GDM1 (cell line): Measurements from ENCODE around the gene RSPH3.
"Not testable (repeated sequence)": the region's sequence is repeated elsewhere in the genome, so short reads cannot be mapped to it uniquely, and the experiment has no call there.

Experiments
- DNase-seq: peaks from one replicate; lab custom pipeline; 2025; lab: John Stamatoyannopoulos, UW

Gene RSPH3, protein sequence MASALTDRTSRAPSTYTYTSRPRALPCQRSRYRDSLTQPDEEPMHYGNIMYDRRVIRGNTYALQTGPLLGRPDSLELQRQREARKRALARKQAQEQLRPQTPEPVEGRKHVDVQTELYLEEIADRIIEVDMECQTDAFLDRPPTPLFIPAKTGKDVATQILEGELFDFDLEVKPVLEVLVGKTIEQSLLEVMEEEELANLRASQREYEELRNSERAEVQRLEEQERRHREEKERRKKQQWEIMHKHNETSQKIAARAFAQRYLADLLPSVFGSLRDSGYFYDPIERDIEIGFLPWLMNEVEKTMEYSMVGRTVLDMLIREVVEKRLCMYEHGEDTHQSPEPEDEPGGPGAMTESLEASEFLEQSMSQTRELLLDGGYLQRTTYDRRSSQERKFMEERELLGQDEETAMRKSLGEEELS

DNA sequence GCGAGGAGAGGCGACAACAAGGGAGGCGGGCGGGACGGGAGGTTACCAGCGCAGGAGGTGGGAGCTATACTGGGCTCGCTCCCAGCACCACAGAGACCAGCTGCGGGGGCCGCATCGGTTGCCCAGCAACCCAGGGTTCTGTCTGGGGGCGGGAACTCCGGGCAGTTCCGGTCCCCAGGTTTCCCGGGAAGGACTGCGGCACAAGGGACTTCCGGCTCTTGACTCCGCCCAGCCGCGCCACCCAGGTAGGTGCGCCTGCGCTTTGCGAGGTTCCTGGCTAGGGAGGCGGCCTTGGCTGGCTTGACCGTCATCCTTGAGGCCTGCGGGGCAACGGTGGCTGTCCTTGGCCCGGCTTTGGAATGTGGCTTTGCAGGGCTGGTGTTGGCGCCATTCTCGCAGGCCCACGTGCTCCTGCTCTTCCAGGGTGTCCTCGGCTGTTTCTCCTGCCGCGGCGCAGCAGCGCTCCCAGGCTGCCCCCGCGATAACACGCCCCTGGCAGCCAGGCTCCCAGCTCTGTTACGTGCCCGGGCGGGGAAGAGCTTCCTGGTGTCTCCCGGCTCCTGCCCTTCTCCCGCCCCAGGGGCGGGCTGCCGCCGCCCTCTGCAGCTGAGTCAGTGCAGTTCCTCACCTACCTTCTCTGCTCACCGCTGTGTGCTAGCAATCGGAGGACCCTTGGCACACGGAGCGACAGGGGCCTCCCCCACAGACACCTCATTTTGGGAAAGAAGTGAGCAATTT is at the start of gene RSPH3:
Gene RSPH3 (minus strand): TSS at position 537 of the 738 bp plus-strand sequence. CDS start 652 bp downstream, outside the sequence.
- DNase-seq = peak; percentile 82

DNA sequence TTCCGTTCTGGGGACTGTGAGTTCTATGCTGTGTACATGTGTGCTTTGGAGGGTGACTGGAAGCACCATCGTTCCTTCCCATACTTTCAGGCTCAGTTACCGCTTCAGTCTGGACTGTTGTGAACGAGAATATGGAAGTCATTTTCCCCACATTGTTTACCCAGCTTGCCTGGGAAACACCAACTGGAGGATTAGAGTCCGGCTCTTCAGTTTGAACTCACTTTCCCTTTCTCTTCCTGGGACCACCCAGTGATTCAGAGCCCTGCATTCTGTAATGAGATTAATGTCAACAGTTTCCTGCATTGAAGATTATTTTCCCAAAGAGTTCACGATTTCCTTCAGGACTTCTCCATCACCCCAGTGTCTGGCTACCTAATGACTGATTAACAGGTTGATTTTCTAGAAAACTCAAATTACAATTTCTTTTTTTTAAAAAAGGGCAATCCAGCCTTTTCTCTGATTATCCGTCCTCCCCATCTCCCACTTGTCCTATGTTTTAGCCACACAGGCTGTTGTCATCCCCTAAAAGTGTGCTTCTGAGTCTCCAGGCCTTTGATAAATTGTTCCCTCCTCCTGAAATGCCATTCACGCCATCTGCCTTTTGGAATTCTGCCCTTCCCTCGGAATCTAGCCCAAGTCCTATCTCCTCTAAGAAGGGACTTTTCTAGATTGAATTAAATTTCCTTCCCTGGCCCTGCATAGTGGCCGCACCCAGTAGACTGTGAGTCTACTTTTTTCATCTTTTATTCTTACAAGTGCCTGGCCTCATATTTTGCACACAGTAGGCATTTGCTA is 48.1 kb upstream of the RSPH3 start:
- no peak for DNase-seq

DNA sequence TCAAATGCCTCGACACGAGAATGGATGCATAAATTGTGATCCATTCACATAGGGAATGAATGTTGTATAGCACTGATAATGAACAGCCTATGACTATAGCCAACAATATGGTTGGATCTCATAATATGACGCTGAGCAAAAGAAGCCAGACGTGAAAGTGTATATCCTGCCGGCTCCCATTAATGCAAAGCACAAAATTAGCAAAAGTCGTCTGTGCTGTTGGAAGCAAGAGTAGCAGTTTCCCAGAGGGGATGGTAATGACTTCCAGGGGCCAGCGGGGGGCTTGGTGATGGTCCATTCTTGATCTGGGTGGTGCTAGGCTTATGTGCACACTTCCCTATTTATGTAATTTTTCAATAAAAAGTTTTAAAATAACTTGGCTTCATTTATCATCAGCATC is 45.8 kb upstream of the RSPH3 start:
- no peak for DNase-seq

DNA sequence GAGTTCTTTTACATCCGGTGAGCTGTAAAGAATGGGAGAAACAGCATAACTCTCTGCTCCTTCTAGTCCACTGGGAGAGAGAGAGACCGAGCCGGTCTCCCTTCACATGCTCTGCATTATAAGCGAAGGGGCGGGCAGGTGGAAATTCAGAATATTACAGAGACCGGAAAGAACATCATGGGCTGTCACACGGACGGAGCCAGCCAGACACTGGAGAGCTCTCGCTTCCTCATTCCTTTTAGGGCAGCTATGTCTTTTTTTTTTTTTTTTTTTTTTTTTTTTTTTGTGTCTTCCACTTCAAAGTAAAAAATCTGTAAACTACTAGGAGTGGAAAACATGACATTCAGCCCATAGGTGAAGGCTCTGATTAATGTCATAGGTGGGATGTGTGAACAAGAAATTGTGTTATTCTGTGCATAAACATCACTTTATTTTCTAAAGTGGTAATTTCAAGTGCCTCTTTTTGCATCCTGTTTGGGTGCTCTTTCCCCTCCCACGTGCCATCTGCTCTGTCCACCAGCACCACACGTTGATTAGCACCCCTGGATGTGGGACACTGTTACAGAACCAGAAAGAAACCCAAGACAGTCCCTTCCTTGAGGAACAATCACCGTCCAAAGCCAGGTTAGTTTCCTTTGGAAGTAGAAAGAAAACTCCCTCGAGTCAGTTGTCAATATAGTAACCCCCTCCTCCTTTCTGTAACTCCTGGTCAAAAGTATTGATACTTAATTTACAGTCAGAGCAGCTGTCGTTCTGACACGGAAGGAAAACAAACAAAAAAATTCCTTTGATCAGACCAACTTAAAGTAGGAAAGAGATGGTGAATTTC is 45.1 kb upstream of the RSPH3 start, which contains the start of gene TAGAP:
Gene TAGAP (minus strand): TSS at position 93 of the 829 bp plus-strand sequence. CDS start 845 bp downstream, outside the sequence.
- DNase-seq = peak; percentile 86

DNA sequence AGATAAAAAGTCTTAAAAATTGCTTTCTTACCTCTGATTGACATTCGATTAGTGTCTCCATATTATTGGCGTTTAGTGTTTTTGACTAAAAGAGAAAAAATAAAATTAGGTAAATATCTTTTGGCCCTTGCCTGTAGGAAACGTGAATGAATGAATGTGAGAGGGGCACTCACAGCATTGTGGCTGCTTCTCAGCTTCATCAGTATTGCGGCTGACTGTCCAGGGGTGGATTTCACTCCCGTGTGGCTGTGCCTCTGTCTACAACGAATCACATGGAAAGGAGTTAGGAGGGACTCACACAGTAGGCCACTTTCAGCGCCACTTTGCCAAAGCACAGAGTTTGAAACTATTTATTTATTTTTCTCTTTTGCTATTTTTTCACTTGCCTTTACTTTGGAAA is 43.9 kb upstream of the RSPH3 start:
- no peak for DNase-seq

DNA sequence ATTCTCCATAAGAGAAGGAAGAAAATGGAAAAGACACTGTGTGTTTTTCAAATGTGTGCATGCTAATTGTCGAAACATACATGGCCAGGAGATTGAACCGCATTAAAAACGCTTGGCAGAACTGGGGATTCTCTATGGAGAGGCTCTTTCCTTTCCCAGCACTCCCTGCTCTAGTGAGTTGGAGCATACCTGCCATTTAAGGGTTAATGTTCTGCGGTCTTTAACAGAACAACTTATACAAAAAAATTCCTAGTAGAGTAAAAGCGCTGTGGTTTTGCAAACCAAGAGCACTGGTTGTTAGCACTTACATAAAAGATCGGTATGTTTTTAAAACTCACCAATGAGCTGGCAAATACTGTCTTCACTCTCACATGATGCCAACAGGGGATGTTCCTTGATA is 43.2 kb upstream of the RSPH3 start:
- DNase-seq = no peak

DNA sequence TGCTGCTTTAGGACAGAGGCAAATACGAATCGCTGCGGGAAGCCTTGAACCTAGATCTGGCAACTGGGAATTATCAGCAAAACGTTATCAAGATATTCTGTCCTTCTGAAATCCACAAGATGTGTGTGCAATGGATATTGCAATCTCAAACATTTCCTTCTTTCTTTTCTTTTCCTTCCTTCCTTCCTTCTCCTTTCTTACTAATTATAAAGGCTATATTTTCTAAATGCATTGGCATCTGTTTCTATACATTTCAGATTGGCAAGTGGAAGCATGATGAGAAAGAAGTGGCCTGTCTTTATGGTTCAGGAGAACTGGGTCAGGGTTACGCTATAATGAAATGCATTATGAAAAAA is 42.8 kb upstream of the RSPH3 start:
- no peak for DNase-seq

DNA sequence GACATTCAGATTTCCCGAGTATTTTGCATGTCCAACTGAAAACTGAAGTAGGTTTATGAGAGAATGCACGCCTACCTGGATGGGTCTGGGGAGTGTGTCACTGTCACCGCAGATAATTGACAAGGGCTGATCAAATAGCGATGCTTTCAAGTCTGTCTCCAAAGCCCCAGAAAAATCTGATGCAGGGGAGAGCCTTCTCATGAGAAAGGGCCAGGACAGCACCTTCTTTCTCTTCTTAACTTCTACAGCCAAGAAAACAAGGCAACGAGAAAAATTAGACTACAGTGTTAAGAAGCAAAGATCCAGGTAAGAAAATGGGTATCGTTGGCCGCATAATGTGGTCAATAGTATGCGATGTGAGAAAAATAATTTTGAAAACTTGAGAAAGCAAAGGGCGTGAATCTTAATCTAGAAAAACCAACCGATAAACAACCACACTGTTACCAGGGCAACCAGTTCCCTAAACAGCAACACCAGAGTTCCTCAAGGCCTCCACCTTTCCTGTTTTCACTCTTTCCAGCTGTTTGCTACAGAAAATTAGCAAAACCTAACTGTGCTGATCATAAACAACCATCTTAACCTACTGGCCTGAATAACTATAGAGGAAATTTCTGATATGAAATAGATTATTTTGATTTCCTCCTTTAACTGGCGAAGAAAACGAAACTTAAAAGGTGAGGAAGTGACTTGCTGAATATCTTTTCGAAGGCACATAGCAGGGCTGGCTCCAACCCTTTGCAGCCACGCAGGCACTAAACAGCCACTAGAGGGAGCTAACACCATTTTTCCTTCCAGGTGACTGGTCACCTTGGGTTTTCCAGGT is 42.2 kb upstream of the RSPH3 start:
- DNase-seq = peak; percentile 71

DNA sequence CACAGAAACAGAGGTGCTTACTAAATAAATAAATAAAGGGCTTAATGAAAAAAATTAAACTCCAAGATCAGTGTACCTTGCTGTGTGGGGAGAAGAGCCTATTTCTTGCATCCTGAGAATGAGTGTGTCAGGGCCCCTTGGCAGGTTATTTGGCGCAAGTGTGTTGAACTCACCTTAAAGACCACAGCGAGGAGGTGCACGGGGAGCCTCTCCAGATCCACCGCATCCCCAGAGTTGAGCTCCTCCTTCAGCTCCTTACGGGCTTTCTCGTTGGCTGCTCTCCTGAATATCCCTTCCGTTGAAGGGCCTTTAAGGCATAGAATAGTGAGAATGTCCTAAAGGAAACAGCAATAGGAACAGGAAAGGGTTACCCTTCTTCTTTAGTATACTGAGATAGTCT is 41.2 kb upstream of the RSPH3 start:
- DNase-seq = no peak

DNA sequence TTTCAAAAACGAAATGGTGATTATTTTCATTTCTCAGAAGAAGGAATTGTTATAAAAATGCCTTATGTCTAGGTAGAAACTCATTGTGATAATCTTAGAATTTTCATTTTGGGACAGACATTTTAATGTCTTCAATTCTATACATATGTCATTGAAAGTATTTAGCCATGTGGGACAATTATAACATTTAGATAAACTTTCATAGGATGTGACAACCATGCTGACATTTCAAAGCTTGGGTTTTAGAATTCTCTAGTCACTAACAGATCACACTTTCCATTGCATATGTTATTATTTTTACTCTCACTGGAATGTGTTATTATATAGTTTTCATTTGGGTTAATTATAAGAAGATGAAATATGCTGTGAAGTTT is 39.9 kb upstream of the RSPH3 start:
- no peak for DNase-seq

DNA sequence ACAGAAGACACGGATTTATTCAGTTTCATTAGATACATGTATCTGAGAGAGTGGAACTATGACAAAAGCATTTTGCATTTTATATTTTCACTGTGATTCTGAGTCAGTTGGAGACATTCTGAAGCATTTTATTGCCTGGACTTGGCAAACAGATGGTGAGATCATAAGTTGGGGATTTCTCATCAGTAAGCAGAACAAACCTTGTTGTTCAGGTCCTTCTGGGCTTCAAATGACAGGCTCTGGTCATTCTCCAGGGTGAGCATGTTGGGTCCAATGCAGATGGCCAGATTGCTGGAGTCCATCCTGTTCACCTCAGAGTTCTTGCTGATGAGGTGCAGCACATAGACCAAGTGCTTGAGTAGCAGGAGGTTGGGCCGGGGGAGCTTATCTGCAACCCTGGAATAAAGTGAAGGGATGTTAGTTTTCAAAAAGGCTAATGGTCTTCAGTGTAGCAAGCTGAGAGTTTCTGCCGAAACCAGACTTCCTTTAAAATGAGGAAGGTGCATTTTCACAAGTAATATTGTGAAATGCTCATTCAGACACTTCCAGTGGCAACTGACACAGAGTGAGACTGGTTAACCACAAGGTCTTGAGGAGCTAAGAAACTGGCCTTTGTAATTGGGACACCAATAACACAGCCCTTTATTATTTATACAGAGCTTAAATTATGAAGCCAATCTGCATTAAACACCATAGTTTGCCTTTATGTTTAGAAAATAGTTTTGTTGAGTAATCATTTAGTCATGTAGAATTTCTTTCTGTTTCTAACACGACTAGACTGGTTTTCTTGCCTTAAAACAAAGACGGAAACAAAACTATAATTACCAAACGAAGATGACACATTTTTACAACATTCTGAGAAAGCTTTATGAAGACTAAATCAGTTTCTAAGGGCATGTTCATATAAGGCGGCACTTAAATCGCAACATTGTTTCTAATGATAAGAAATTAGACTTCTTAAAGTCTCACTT is 39.2 kb upstream of the RSPH3 start:
- peak; percentile 77 for DNase-seq

DNA sequence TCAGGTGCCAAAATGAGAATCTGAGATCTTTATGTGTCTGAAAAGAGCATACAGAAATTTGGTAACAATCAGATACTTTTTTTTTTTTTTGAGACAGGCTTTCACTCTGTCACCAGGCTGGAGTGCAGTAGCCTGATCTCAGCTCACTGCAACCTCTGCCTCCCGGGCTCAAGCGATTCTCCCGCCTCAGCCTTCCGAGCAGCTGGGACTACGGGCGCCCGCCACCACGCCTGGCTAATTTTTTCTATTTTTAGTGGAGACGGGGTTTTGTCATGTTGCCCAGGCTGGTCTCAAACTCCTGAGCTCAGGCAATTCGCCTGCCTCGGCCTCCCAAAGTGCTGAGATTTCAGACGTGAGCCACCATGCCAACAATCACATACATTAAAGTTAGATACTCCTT is 38.3 kb upstream of the RSPH3 start:
- DNase-seq = not testable (repeated sequence)

DNA sequence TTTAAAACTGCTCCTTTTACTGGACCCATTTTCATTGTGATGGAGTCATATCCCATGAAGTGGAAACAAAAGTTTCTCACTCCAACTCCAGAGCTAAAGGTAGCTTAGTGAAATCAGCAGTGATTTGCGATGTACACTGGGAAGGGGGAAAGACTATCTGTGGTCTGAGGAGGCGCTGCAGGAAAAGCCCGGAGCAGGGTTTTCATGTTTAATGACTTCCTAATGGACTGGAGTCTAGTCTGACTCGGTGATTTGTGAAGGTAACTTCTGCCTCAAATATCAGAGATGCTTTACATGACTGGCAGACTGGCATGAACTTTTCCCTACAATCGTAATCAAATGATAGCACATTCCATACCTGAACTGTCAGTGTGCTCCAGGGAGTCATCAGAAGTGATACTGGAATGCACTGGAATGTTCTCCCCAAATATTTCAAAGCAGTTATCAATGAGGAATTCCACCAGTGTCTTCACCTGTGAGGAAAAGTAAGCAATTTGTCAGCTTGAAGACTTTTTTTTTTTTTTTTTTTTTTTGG is 37.8 kb upstream of the RSPH3 start:
- DNase-seq = no peak

DNA sequence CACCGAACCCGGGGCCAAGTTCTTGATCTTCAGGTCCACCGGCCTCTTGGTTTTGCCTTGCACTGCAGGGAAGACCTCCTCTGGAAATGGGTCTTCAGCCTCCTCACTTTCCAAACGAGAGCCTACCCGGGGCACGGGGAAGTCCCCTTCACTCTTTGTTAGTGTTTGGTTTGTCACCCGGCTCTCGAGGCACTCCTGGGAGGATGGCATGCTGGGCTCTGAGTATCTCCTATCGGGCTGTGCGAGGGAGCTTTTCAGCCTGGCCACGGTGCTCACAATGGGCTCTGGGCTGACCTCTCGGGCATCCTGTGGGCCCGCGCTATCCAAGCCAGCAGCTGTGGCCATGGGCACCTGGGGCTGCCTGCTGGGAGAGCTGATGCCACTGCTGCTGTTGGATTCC is 36.7 kb upstream of the RSPH3 start:
- DNase-seq = no peak

DNA sequence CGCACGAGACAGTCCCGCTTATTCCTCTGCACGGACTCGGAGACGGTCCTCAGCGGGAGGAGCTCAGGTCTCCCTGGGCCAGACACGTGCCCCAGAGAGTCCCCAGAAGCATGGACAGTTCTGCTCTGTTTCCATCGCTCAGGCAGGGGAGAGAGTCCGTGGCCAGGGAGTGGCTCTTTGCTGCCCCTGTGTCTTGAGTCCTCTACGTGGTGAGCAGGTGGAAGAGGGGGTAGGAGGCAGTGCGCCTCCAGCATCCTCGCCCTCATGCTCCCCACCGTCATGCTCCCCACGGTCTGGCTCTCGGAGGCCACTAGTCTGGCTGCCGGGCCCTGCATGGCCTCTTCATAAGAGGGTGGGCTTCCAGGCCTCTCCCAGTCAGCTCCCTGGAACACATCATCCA is 35.9 kb upstream of the RSPH3 start:
- DNase-seq = no peak

DNA sequence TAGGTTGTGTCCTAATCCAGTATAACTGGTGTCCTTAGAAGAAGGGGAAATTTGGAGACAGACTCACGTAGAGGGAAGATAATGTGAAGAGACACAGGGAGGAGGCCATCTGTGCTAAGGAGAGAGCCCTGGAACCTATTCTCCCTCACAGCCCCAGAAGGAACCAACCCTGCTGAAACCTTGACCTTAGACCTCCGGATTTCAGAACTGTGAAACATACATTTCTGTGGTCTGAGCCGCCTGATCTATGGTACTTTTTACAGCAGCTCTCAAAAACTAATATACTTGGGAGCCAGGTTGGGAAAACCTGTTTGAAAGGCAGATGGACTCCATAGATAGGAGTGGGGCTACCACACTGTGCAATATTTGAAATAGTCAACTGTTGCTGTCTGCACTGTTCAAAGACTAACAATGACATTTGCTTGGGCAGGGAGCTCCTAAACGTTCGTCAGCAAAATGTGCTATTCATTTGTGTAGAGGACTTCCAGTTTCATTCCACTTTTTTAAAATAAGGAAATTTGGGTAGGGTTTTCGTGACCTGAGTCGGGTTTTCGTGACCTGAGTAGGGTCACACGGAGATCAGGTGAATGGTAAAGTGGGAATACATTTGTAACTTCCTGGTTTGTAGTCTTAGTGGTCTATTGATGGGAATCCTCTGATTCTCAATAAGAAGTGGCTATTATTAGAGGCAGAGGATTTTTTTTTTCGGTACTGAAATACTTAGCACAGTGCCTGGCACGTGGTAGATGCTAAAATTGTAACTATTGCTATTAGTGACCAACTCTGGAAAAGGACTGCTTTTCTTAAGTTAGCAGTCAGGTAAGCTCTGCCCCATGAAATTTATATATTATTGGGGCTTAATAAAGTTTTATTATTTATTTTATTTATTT is 33.4 kb upstream of the RSPH3 start:
- no peak for DNase-seq

DNA sequence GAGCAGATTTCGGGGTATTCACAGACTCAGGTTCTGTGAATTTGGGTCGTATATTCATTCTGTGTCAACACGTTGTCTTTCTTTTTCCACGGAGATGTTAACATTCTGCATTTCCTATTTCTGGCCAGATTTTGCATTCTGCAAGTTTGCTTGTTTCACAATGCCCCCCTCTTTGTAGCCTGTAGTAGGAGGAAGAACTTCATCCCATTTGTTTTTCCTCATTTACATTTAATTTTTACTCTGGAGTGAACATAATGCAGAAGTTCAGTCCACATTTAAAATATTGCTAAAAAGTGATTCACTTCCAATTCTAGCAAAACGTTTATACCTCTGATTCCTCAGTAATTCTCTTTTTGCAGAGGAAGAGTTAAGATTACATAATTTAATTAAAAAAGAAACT is 31.8 kb upstream of the RSPH3 start:
- no peak for DNase-seq

DNA sequence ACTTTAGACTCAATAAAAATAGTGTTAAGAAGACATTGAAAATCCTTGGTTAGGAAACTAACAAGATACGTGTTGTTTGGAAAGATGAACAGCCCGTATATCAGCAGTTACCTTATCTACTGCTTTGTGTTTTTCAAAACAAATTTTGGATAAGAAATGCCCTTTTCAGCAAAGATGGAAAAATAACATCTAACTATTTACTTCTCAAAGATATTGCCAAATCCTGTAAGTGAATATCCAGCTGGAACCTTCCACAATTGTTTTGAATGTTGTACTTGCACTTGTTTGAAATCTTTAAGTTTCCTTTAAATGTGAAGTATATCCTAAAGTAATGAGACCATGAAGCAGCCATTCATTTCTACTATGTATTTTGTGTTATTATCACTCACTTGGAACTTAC is 30.2 kb upstream of the RSPH3 start:
- no peak for DNase-seq
